Epithelial cell of esophagus (primary cell): ENCODE measurements around the gene IL18RAP.

Experiments used
- DNase-seq: peaks from one replicate; pipeline ENCODE4 v3.0.0; 2010; ENCODE audit warnings: low read depth
- H3K4me3 ChIP-seq: 2 replicates; pipeline ENCODE4 v1.5.1; 2011; ENCODE audit warnings: mild to moderate bottlenecking, low read length, control low read depth
- TF ChIP-seq, protein P1 (sequence below): IDR thresholded peaks from 2 replicates; pipeline ENCODE4 v1.5.1; 2011; ENCODE audit warnings: low read depth, mild to moderate bottlenecking, low read length, control low read depth, inconsistent platforms; ENCODE audit not compliant: insufficient read depth; ENCODE audit errors: missing control alignments

The IL18RAP gene, protein sequence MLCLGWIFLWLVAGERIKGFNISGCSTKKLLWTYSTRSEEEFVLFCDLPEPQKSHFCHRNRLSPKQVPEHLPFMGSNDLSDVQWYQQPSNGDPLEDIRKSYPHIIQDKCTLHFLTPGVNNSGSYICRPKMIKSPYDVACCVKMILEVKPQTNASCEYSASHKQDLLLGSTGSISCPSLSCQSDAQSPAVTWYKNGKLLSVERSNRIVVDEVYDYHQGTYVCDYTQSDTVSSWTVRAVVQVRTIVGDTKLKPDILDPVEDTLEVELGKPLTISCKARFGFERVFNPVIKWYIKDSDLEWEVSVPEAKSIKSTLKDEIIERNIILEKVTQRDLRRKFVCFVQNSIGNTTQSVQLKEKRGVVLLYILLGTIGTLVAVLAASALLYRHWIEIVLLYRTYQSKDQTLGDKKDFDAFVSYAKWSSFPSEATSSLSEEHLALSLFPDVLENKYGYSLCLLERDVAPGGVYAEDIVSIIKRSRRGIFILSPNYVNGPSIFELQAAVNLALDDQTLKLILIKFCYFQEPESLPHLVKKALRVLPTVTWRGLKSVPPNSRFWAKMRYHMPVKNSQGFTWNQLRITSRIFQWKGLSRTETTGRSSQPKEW

DNA sequence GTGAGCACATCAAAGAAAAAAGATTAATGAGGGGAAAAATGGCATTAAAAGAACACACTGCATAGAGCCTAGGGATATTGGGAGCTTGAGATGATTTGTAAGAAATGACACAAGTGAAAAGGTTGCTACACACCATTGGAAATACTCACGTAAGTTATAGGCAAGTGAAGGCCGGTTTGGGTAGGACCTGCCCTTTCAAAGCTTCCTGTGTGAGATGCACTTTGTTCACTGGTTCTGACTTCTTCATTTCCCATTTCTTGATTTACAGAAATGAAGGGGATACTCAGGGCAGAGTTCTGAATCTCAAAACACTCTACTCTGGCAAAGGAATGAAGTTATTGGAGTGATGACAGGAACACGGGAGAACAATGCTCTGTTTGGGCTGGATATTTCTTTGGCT, at the start of gene IL18RAP:
Gene IL18RAP, plus strand, starts transcription at position 251 of the 400 bp plus-strand sequence. Its CDS starts 118 bp downstream, at position 369.
- peak; percentile 11 for DNase-seq
- TF ChIP-seq, protein P1, sequence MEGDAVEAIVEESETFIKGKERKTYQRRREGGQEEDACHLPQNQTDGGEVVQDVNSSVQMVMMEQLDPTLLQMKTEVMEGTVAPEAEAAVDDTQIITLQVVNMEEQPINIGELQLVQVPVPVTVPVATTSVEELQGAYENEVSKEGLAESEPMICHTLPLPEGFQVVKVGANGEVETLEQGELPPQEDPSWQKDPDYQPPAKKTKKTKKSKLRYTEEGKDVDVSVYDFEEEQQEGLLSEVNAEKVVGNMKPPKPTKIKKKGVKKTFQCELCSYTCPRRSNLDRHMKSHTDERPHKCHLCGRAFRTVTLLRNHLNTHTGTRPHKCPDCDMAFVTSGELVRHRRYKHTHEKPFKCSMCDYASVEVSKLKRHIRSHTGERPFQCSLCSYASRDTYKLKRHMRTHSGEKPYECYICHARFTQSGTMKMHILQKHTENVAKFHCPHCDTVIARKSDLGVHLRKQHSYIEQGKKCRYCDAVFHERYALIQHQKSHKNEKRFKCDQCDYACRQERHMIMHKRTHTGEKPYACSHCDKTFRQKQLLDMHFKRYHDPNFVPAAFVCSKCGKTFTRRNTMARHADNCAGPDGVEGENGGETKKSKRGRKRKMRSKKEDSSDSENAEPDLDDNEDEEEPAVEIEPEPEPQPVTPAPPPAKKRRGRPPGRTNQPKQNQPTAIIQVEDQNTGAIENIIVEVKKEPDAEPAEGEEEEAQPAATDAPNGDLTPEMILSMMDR, result no peak
- H3K4me3 ChIP-seq, result no peak within 1 kb of the TSS

DNA sequence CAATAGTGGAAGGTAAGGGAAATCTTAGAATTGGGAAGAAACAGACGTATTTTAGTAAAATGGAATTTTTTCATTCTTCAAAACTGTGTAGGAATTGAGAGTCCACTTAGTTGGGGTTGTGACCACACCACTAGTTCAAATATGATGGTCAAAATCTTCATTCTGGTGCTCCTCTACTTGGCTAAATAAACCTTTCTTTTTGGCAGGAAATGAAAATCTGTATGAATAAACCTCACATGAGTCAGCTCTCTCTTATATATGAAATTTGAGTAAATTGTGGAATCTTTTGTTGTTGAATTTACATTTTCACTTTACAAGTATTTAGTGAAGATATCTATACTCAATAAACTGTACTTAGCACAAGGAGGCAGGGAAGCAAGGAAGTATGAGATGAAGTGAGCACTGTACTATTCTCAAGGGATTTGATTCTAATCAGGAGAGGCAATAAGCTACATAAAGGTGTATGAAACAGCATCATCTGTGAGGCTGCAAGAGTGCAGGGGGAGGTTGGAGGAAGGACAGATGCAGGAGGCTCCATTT, 46.8 kb upstream of the IL18RAP start:
- no peak overlapping the region for H3K4me3 ChIP-seq
- no peak for DNase-seq
- TF ChIP-seq, protein P1, result no peak

DNA sequence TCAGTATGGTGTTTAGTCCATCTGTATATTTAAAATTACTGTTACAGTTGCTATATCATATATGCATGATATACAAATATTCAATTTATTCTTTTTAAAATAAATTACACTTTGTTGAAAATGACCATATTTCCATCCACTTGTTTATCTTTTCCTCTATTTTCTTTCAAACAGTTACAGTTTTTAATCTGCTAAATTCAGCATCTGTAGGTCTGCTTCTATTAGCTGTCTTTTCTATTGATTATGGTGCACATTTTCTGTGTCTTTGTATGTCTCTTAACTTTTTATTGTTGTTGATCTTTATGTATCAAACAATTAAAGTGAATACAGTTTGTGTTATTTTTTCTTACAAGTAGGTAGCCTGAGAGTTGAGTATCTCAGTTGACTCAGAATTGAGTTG, 39.2 kb upstream of the IL18RAP start:
- TF ChIP-seq, protein P1, result no peak
- no peak for DNase-seq
- no peak overlapping the region for H3K4me3 ChIP-seq

DNA sequence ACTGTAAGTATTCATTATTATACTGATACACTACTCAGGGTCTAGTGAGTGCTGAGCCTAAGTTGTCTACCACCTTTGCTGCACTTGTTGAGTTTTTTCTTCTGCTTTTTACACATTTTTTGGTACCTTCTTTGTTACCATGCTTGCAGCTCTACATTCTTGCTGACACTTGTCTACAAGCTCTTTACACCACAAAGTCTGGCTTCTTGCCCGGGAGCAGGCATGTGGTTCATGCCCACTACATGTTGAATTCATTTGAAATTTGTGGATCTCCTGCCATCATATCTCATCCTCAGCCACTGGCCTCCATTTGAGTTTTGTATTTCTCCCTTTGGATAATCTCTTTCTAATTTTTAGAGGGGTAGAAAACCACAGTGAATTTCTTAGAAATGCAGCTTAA, 37.4 kb upstream of the IL18RAP start:
- no peak overlapping the region for H3K4me3 ChIP-seq
- TF ChIP-seq, protein P1, result no peak
- DNase-seq, result peak; percentile 66

DNA sequence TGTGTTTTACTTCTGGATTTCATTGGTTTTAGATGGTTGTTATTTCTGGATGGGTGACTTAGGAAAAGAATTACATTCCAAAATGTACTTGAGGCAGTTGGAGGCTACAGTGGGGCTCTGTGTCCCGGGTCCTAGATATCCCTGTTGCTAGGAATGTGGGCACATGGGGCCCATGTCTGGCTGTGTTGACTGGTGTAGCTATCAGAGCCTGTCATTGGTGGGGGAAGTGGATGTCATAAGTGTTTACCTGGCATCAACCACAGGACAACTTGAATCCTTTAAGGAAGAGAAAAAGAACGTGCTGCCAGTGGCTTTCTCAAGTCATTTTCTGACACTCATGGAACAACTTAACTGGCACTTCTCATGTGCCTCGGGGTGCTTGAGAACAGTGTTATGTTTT, 37.0 kb upstream of the IL18RAP start:
- no peak for DNase-seq
- TF ChIP-seq, protein P1, result no peak
- no peak overlapping the region for H3K4me3 ChIP-seq

DNA sequence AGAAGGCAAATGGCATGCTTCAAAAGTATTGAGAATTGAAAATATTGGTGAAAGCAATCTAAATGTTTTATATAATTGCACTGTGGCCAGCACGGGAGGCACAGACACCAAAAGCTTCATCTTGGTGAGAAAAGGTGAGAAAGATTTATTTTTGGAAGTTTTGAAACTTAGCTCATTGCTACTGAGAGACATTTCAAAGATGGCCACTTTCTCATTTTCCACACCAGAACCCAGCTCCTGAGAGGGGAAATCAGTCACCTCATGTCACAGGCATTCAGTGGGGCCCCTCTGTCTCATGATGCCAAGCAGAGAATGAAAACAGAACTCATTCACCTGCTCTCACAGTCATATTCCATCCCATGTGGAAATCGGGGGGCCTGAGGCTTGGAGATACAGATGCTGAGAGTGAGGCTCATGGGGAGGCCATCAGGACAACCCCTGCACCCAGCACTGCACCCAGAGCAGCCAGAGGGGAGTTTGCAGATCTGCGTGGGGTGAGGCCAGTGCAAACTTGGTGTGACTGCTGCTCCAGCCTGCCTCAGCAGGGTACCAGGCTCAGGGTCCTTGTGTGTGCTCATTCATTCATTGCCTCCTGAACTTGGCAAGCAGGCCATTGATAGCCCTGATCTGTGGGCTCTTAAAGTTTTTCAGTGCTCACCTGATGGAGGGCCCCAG, 36.0 kb upstream of the IL18RAP start:
- H3K4me3 ChIP-seq, result no peak overlapping the region
- TF ChIP-seq, protein P1, result no peak
- DNase-seq, result no peak
